ENCODE results near the gene LHFPL3. TPM values are rescaled to one million over a fixed set of nuclear protein-coding genes. Genes with fewer than 3 reads are reported as not detected.

LHFPL3 gene
- total RNA-seq, 2 donors from 2014 or later = not detected

DNA sequence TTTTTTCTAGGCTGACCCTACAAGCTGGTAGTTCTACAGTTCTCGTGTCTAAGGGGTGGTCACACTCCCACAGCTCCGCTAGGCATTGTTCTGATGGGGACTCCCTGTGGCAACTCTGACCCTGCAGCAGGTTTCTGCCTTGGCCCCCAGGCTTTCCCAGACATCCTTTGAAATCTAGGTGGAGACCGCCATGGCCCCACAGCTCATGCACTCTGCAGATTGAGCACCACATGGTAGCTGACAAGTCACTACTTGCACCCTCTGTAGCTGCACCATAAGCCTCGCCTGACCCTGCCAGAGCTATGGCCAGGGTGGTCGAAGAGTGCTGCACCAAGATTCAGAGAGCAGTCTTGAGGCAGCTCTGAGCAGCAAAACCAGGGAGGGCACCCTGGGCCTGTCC lies 275.6 kb downstream of the LHFPL3 start:
- Histone ChIP-seq H3K4me1 (no peaks in the 10 kb centered on the region), H3K4me3 (no peak overlapping the region), H3K27ac (no peak overlapping the region), H3K9me3 (no peaks in the 10 kb centered on the region), H3K27me3 (no peaks in the 10 kb centered on the region), H3K36me3 (no peaks in the 10 kb centered on the region)
- DNase-seq (ENCODE audit: low spot score) = no peak
- TF ChIP-seq, protein P1, sequence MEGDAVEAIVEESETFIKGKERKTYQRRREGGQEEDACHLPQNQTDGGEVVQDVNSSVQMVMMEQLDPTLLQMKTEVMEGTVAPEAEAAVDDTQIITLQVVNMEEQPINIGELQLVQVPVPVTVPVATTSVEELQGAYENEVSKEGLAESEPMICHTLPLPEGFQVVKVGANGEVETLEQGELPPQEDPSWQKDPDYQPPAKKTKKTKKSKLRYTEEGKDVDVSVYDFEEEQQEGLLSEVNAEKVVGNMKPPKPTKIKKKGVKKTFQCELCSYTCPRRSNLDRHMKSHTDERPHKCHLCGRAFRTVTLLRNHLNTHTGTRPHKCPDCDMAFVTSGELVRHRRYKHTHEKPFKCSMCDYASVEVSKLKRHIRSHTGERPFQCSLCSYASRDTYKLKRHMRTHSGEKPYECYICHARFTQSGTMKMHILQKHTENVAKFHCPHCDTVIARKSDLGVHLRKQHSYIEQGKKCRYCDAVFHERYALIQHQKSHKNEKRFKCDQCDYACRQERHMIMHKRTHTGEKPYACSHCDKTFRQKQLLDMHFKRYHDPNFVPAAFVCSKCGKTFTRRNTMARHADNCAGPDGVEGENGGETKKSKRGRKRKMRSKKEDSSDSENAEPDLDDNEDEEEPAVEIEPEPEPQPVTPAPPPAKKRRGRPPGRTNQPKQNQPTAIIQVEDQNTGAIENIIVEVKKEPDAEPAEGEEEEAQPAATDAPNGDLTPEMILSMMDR (IDR thresholded peaks at IDR 0.05) = no peak

GRCh38 chr7:104604706-104605105 lies 276.3 kb downstream of the LHFPL3 start:
- no peak overlapping the region for H3K4me3 ChIP-seq
- H3K9me3 ChIP-seq = no peaks in the 10 kb centered on the region
- no peaks in the 10 kb centered on the region for H3K27me3 ChIP-seq
- DNase-seq (ENCODE audit: low spot score) = no peak
- H3K4me1 ChIP-seq = no peaks in the 10 kb centered on the region
- no peaks in the 10 kb centered on the region for H3K36me3 ChIP-seq
- no peak overlapping the region for H3K27ac ChIP-seq
- TF ChIP-seq, protein P1 (IDR thresholded peaks at IDR 0.05) = no peak

DNA sequence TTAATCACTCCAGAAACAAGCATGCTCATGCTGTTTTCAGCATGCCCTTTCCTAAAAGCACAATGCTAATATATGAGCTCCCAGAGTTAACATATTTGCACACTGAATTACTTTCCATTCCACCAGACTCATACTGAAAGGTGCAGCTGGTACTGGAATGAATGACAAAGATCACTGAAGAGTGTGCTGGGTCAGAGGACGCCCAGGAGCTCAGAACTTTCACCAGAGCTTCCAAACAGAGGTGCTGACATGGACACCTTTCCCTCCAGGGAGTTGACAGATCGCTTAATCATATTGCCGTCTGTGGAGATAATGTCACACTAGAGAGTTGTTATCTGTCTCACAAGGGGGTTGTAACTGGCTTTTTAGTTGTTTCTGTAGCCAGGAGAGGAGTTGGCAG lies 292.9 kb downstream of the LHFPL3 start:
- H3K4me1 ChIP-seq = no peaks in the 10 kb centered on the region
- H3K27ac ChIP-seq = no peak overlapping the region
- H3K27me3 ChIP-seq = no peaks in the 10 kb centered on the region
- DNase-seq (ENCODE audit: low spot score) = no peak
- TF ChIP-seq, protein P1 (IDR thresholded peaks at IDR 0.05) = no peak
- H3K4me3 ChIP-seq = no peak overlapping the region
- no peaks in the 10 kb centered on the region for H3K9me3 ChIP-seq
- H3K36me3 ChIP-seq = no peaks in the 10 kb centered on the region

DNA sequence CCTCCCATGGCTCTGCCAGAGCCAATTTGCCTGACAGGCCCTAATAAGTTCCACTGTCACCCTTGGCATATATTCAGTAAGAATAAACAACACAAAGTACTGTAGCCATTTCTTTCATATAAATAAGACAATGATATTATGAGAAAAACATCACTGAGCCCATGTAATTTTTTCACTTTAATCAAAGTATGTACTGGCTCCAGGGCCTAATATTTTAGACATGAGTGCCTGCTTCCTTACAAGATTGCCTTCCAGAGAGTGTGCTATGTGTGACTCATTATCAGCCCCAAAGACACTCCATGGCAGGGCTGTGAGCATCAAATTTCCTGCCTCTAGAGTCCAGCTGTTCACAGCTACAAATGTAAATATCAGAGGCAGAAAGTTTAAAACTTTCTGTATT lies 297.6 kb downstream of the LHFPL3 start:
- Histone ChIP-seq H3K4me3 (no peak overlapping the region), H3K27me3 (no peaks in the 10 kb centered on the region), H3K36me3 (no peaks in the 10 kb centered on the region), H3K27ac (no peak overlapping the region), H3K9me3 (no peaks in the 10 kb centered on the region), H3K4me1 (no peaks in the 10 kb centered on the region)
- DNase-seq (ENCODE audit: low spot score) = no peak
- TF ChIP-seq, protein P1 (IDR thresholded peaks at IDR 0.05) = no peak

- no peak overlapping the region for H3K27ac ChIP-seq
- no peak for DNase-seq (ENCODE audit: low spot score)
- H3K4me3 ChIP-seq = no peak overlapping the region
- no peaks in the 10 kb centered on the region for H3K4me1 ChIP-seq
- no peaks in the 10 kb centered on the region for H3K27me3 ChIP-seq
- H3K36me3 ChIP-seq = no peaks in the 10 kb centered on the region
- no peaks in the 10 kb centered on the region for H3K9me3 ChIP-seq
- TF ChIP-seq, protein P1 (IDR thresholded peaks at IDR 0.05) = no peak
These were observed 299.1 kb downstream of the LHFPL3 start for GRCh38 chr7:104627516-104627915.

DNA sequence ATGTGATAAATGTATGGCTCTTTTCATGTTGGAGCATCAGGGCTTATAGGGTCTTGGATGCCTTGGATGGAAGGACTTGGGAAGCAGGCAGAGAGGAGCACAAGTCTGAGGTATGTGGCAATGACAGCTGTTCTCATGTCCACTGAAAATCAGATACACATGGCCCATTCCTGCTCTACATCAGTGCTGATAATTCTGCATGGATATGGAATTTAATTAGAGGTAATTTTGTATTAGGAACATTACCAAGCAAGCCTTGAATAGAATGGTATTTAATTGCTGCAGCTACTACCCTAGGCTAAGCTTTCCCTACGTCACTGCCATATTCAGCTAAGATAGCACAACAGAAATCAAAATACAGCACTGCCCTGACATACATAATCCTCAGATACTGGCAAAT lies 299.6 kb downstream of the LHFPL3 start:
- no peak for DNase-seq (ENCODE audit: low spot score)
- no peaks in the 10 kb centered on the region for H3K27me3 ChIP-seq
- TF ChIP-seq, protein P1 (IDR thresholded peaks at IDR 0.05) = no peak
- H3K27ac ChIP-seq = no peak overlapping the region
- H3K9me3 ChIP-seq = no peaks in the 10 kb centered on the region
- no peaks in the 10 kb centered on the region for H3K4me1 ChIP-seq
- H3K36me3 ChIP-seq = no peaks in the 10 kb centered on the region
- H3K4me3 ChIP-seq = no peak overlapping the region
